ENCODE data around the gene MAN2B1.

Gene MAN2B1

GRCh38 chr19:12611361-12611699 is 55.2 kb downstream of the MAN2B1 start:
- DNase-seq = peak; percentile 83

GRCh38 chr19:12610540-12611360 is 55.8 kb downstream of the MAN2B1 start, which contains the start of the genes ZNF490 and ZNF791:
ZNF490 (minus strand) TSS chr19:12610813; CDS start chr19:12610680, 133 bp downstream.
ZNF791 (plus strand) TSS chr19:12610920; CDS start chr19:12611080, 160 bp downstream.
- DNase-seq = peak; percentile 98

DNA sequence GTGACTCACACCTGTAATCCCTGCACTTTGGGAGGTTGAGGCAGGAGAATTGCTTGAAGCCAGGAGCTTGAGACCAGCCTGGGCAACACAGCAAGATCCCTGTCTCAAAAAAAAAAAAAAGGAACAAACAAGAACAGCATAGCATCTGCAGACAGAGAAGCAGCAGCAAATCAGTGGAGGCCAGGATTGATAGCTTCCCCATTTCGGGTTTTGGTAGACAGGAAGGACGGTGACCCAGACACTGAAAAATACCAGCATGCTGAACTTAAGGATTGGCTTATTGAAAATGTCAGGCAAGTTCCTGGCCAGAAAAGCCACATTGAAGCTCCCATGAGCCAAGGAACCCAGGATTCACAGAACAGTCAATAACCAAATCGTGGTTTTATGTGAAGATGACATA is 58.9 kb downstream of the MAN2B1 start:
- no peak for DNase-seq

GRCh38 chr19:12606796-12607195 is 59.7 kb downstream of the MAN2B1 start:
- no peak for DNase-seq

DNA sequence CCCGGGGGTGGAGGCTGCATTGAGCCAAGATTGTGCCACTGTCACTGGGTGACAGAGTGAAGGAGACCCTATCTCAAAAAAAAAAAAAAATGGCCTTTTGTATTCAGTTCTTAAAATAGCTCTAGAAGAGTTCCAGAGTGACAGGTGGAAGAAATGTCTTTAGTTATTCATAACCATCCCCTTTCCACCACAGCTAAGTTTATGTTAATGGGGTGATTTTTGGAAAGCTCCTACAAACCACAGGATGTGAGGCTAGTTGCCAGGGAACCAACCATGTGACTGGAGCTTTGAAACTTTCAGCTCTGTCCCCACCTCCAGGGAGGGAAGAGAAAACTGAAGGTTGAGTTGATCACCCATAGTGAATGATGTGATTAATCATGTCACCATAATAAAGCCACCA is 62.8 kb downstream of the MAN2B1 start:
- no peak for DNase-seq

- DNase-seq = no peak
These were observed 68.9 kb downstream of the MAN2B1 start for GRCh38 chr19:12597594-12597993.

DNA sequence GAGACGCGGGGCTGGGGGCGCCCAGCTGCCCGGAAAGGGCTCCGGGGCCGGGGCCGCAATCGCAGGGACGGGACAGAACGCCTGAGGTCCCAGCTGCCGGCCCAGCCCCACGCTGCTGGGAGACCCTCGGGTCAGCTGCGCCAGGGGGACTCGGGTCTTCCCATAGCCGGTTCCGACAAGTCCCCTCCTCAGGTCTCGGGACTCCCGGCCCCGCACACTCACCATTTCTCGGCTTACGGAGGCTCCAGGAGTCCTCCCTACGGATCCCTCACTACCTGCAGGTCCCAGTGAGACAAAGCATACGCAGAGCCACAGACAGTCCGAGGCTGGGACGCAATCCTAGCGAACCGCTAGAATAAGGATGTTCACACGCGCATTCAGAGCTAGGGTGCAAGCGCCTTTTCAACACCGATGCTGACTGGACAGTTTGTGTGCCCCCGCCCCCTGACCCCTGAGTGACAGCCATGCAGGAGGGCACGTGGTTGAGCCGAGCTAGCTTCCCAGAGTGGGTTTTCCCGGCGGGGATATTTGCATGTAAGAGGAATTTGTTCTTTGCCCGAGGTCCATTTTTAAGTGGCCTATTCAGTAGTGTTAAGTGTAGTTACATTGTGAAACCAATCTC is 69.5 kb downstream of the MAN2B1 start:
- DNase-seq = no peak
